CD14-positive monocyte (primary cell): Measurements from ENCODE around the gene PDE1A. TPM values are rescaled to one million over a fixed set of nuclear protein-coding genes. Genes with fewer than 3 reads are reported as not detected.

Source experiments
- DNase-seq, 3 donors: peaks; one replicate each; pipeline ENCODE4 v3.0.0-alpha.2; 2011 to 2022
- H2AFZ ChIP-seq: 2 replicates; pipeline ENCODE4 v1.6.0; 2012; ENCODE audit warnings: mild to moderate bottlenecking, low read depth, low read length, inconsistent platforms; ENCODE audit not compliant: insufficient read depth, poor library complexity, severe bottlenecking
- H3K27ac ChIP-seq, 2 donors: 1 replicate in 1 of 2; 2 replicates in 1 of 2; pipeline ENCODE4 v1.5.1; 2012 to 2013; ENCODE audit warnings: low read length in 2 of 2, control low read depth in 1 of 2, inconsistent platforms in 1 of 2, low read depth in 1 of 2, mild to moderate bottlenecking in 1 of 2
- H3K27me3 ChIP-seq, 2 donors: one replicate each; pipeline versions ENCODE4 v1.6.0 to v1.6.1; 2011 to 2013; ENCODE audit warnings: low read length in 2 of 2; ENCODE audit not compliant: control insufficient read depth in 2 of 2, insufficient read depth in 2 of 2
- H3K36me3 ChIP-seq, 2 donors: replicated peaks in 1 of 2; 1 replicate in 1 of 2; 2 replicates in 1 of 2; pipeline versions ENCODE4 v1.5.1 to v1.6.1; 2012 to 2013; ENCODE audit warnings: low read length in 2 of 2, control low read depth in 1 of 2, inconsistent platforms in 1 of 2, mild to moderate bottlenecking in 1 of 2; ENCODE audit not compliant: insufficient read depth in 2 of 2, control insufficient read depth in 1 of 2
- H3K4me1 ChIP-seq, 2 donors: 1 replicate in 1 of 2; 2 replicates in 1 of 2; pipeline versions ENCODE4 v1.5.1 to v1.6.1; 2012 to 2013; ENCODE audit warnings: low read length in 2 of 2, control low read depth in 1 of 2, inconsistent platforms in 1 of 2, mild to moderate bottlenecking in 1 of 2, moderate library complexity in 1 of 2; ENCODE audit not compliant: insufficient read depth in 2 of 2, control insufficient read depth in 1 of 2
- H3K4me2 ChIP-seq: replicated peaks from 2 replicates; pipeline ENCODE3; 2012; ENCODE audit warnings: low read length, moderate library complexity, mild to moderate bottlenecking; ENCODE audit not compliant: poor library complexity, severe bottlenecking; ENCODE audit errors: extremely low read depth
- H3K4me3 ChIP-seq, 3 experiments: fragments of 200-600 bp in 1 of 3; sonication (generic) in 1 of 3; replicated peaks in 1 of 3; 1 replicate in 2 of 3; 2 replicates in 1 of 3; pipeline ENCODE4 v1.5.1; 2011 to 2013; ENCODE audit warnings: low read length in 3 of 3, mild to moderate bottlenecking in 3 of 3, control low read depth in 2 of 3, low read depth in 2 of 3, inconsistent platforms in 1 of 3, moderate library complexity in 1 of 3
- H3K79me2 ChIP-seq: 2 replicates; pipeline ENCODE4 v1.6.0; 2012; ENCODE audit warnings: mild to moderate bottlenecking, control low read depth, inconsistent platforms, low read length, moderate library complexity; ENCODE audit not compliant: insufficient read depth
- H3K9ac ChIP-seq: 2 replicates; pipeline ENCODE4 v1.6.0; 2017; ENCODE audit warnings: low read length, mild to moderate bottlenecking; ENCODE audit not compliant: insufficient read depth, poor library complexity, severe bottlenecking
- H3K9me3 ChIP-seq, 2 donors: replicated peaks in 1 of 2; 1 replicate in 1 of 2; 2 replicates in 1 of 2; pipeline versions ENCODE4 v1.5.1 to v1.6.1; 2012 to 2013; ENCODE audit warnings: low read length in 2 of 2, control low read depth in 1 of 2; ENCODE audit not compliant: control insufficient read depth in 1 of 2, insufficient read depth in 1 of 2
- H4K20me1 ChIP-seq: 2 replicates; pipeline ENCODE4 v1.6.0; 2012; ENCODE audit warnings: mild to moderate bottlenecking, low read length, control low read depth, moderate library complexity; ENCODE audit not compliant: insufficient read depth
- H3K27ac Mint-ChIP-seq, 7 donors: one replicate each; pipeline ENCODE4 v1.8.0; 2020; ENCODE audit warnings: mild to moderate bottlenecking in 7 of 7, mixed read lengths in 7 of 7, moderate library complexity in 6 of 7, inconsistent platforms in 2 of 7
- H3K27me3 Mint-ChIP-seq, 3 donors: one replicate each; pipeline ENCODE4 v1.8.0; 2021 to 2022; ENCODE audit warnings: low read depth in 3 of 3, mild to moderate bottlenecking in 3 of 3, mixed read lengths in 3 of 3, moderate library complexity in 3 of 3, inconsistent platforms in 1 of 3
- H3K36me3 Mint-ChIP-seq, 2 donors: one replicate each; pipeline ENCODE4 v1.8.0; 2020; ENCODE audit warnings: mixed read lengths in 2 of 2, inconsistent platforms in 1 of 2, mild to moderate bottlenecking in 1 of 2
- H3K4me1 Mint-ChIP-seq: one replicate; pipeline ENCODE4 v1.8.0; 2020; ENCODE audit warnings: mild to moderate bottlenecking, mixed read lengths
- H3K4me3 Mint-ChIP-seq, 2 donors: one replicate each; pipeline ENCODE4 v1.8.0; 2020; ENCODE audit warnings: mild to moderate bottlenecking in 2 of 2, mixed read lengths in 2 of 2, moderate library complexity in 1 of 2
- H3K9me3 Mint-ChIP-seq, 7 donors: one replicate each; pipeline ENCODE4 v1.8.0; 2020 to 2022; ENCODE audit warnings: mixed read lengths in 7 of 7, mild to moderate bottlenecking in 6 of 7, moderate library complexity in 6 of 7, inconsistent platforms in 2 of 7
- CTCF ChIP-seq: fragments of 200-600 bp; IDR thresholded peaks from one replicate; pipeline ENCODE4 v1.8.0; 2022; ENCODE audit warnings: antibody characterized with exemption, mild to moderate bottlenecking
- WGBS: methylation state at CpG from one replicate; pipeline ENCODE4 v1.1.5; 2013; ENCODE audit warnings: missing lambda C conversion rate; ENCODE audit not compliant: insufficient coverage; 5-methylcytosine and 5-hydroxymethylcytosine counted together
- intact Hi-C, 2 donors: fragments of 100-400 bp; cut with micrococcal nuclease; formaldehyde crosslinking; loops; one replicate each; pipeline versions ENCODE4 v1.15.0 to v1.15.1; 2023
- polyA plus RNA-seq, 3 donors: library from polyadenylated mRNA; depleted of rRNA in 1 of 3; unstranded in 2 of 3; stranded (reverse) in 1 of 3; fragments of 300-500 nt in 2 of 3; fragments of >200 nt in 1 of 3; fragmentation: Illumina TruSeq in 2 of 3; gene quantifications; 1 replicate in 2 of 3; 2 replicates in 1 of 3; pipeline ENCODE4 v1.2.3, GENCODE V29; 2012 to 2021

Gene PDE1A
- polyA plus RNA-seq, 3 donors, result not detected

DNA sequence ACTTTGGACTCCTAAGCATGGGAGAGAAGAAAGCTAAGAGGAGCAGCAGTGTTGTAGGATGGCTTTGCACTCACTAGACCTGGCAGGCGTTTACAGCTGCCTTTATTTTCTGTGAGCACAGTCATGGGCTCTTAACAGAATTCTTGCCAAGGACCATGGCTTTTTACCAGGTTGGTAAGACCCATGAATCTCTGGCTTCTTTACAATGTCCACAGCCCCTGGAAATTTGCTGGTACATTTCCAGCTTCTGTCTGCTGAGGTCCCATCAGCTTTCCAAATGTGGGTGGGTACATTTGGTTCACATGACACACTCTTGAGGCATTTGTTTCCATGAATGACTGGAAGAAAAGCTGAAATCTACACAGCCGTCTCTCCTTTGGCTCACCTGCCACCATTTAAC is 278.5 kb downstream of the PDE1A start:
- peaks cover 0 to 7% (median 2%) of the 10 kb centered on the region in 3 donors for H3K27me3 Mint-ChIP-seq
- Histone ChIP-seq H2AFZ (no peak overlapping the region), H3K4me1 (no peaks in the 10 kb centered on the region), H3K9ac (no peak overlapping the region), H4K20me1 (no peaks in the 10 kb centered on the region), H3K27ac (no peak overlapping the region), H3K79me2 (no peaks in the 10 kb centered on the region), H3K36me3 (no peaks in the 10 kb centered on the region), H3K4me2 (no peak overlapping the region), H3K4me3 (no peak overlapping the region), H3K9me3 (no peaks in the 10 kb centered on the region), H3K27me3 (no peaks in the 10 kb centered on the region)
- intact Hi-C loops, result no loop called here
- no peaks in the 10 kb centered on the region for H3K36me3 Mint-ChIP-seq
- no peaks in the 10 kb centered on the region for H3K4me1 Mint-ChIP-seq
- 90% methylated on average over 1 of the region's 2 CpGs for WGBS
- peaks cover 0 to 2% (median 0%) of the 10 kb centered on the region in 7 donors for H3K9me3 Mint-ChIP-seq
- no peak for DNase-seq
- TF ChIP-seq CTCF, result no peak
- no peak overlapping the region for H3K4me3 Mint-ChIP-seq
- no peak overlapping the region for H3K27ac Mint-ChIP-seq

DNA sequence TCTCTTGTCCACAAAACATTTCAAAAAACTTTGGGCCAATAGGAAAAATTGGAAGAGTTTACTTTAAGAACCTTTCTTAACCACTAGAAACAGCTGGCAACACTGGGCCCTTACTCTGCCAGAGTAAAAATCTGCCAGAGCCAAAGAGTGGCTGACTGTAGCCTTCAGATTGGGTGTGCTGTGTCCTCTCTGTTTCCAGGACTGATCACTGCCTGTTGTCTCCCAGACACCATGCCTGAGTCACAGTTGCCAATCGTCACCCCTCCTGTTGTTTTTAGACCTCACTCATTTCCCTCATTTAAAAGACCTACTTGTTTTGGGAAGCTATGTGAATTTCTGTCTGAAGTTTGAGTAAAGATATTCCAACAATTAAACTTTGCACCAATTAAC is 282.1 kb downstream of the PDE1A start:
- Histone ChIP-seq H3K79me2 (no peaks in the 10 kb centered on the region), H3K4me2 (no peak overlapping the region), H3K4me1 (no peaks in the 10 kb centered on the region), H3K9ac (no peak overlapping the region), H3K9me3 (no peaks in the 10 kb centered on the region), H3K36me3 (no peaks in the 10 kb centered on the region), H3K27ac (no peak overlapping the region), H2AFZ (no peak overlapping the region), H4K20me1 (no peaks in the 10 kb centered on the region), H3K27me3 (no peaks in the 10 kb centered on the region), H3K4me3 (no peak overlapping the region)
- no peak for TF ChIP-seq CTCF
- Mint-ChIP-seq H3K4me1 (no peaks in the 10 kb centered on the region), H3K27ac (no peak overlapping the region), H3K36me3 (no peaks in the 10 kb centered on the region), H3K9me3 (peaks cover 0 to 1% (median 0%) of the 10 kb centered on the region in 7 donors), H3K4me3 (no peak overlapping the region), H3K27me3 (peaks cover 0 to 3% (median 1%) of the 10 kb centered on the region in 3 donors)
- no peak for DNase-seq
- WGBS, result no CpG with 5 or more reads among the region's 1 CpG
- intact Hi-C loops, result no loop called here
